HEK293 (cell line): Measurements from ENCODE around the gene SPC24.

Source experiments
- AEBP2 ChIP-seq: fragments of 450-650 bp; formaldehyde crosslinking; IDR thresholded peaks from 2 replicates; pipeline ENCODE4 v1.5.1; 2016; ENCODE audit warnings: missing biosample characterization, missing genetic modification characterization, borderline replicate concordance
- GLIS1 ChIP-seq: fragments of 450-650 bp; formaldehyde crosslinking; IDR thresholded peaks from 2 replicates; pipeline ENCODE4 v1.5.1; 2016; ENCODE audit warnings: missing biosample characterization, missing genetic modification characterization
- HOXD13 ChIP-seq: sonication (generic); formaldehyde crosslinking; IDR thresholded peaks from 2 replicates; pipeline ENCODE4 v1.8.0; 2022; ENCODE audit warnings: missing genetic modification reagents, borderline replicate concordance
- KLF1 ChIP-seq: fragments of 450-650 bp; formaldehyde crosslinking; IDR thresholded peaks from 2 replicates; pipeline ENCODE4 v1.5.1; 2016; ENCODE audit warnings: missing biosample characterization, missing genetic modification characterization
- KLF7 ChIP-seq: fragments of 450-650 bp; formaldehyde crosslinking; IDR thresholded peaks from 2 replicates; pipeline ENCODE4 v1.5.1; 2016; ENCODE audit warnings: missing biosample characterization, missing genetic modification characterization, borderline replicate concordance
- MZF1 ChIP-seq: fragments of 450-650 bp; formaldehyde crosslinking; IDR thresholded peaks from 2 replicates; pipeline ENCODE4 v1.5.1; 2017; ENCODE audit warnings: missing biosample characterization, missing genetic modification characterization, borderline replicate concordance
- OVOL3 ChIP-seq: fragments of 450-650 bp; formaldehyde crosslinking; IDR thresholded peaks from 2 replicates; pipeline ENCODE4 v1.5.1; 2016; ENCODE audit warnings: missing biosample characterization, missing genetic modification characterization
- RBAK ChIP-seq: fragments of 450-650 bp; formaldehyde crosslinking; IDR thresholded peaks from 2 replicates; pipeline ENCODE4 v1.5.1; 2016; ENCODE audit warnings: missing biosample characterization, missing genetic modification characterization
- SP3 ChIP-seq: fragments of 450-650 bp; formaldehyde crosslinking; IDR thresholded peaks from 2 replicates; pipeline ENCODE4 v1.5.1; 2016; ENCODE audit warnings: missing biosample characterization, missing genetic modification characterization
- ZBTB17 ChIP-seq: fragments of 450-650 bp; formaldehyde crosslinking; IDR thresholded peaks from 2 replicates; pipeline ENCODE4 v1.5.1; 2016; ENCODE audit warnings: missing biosample characterization, missing genetic modification characterization
- ZBTB44 ChIP-seq: fragments of 450-650 bp; IDR thresholded peaks from 2 replicates; pipeline ENCODE4 v1.5.1; 2018; ENCODE audit warnings: missing biosample characterization, mild to moderate bottlenecking, missing genetic modification characterization
- ZFP69B ChIP-seq: fragments of 450-650 bp; formaldehyde crosslinking; IDR thresholded peaks from 2 replicates; pipeline ENCODE4 v1.5.1; 2016; ENCODE audit warnings: missing biosample characterization, missing genetic modification characterization
- ZNF169 ChIP-seq: fragments of 450-650 bp; formaldehyde crosslinking; IDR thresholded peaks from 2 replicates; pipeline ENCODE4 v1.5.1; 2016; ENCODE audit warnings: missing biosample characterization, missing genetic modification characterization
- ZNF202 ChIP-seq: fragments of 450-650 bp; formaldehyde crosslinking; IDR thresholded peaks from 2 replicates; pipeline ENCODE4 v1.5.1; 2016; ENCODE audit warnings: missing biosample characterization, missing genetic modification characterization, borderline replicate concordance
- ZNF214 ChIP-seq: fragments of 450-650 bp; formaldehyde crosslinking; IDR thresholded peaks from 2 replicates; pipeline ENCODE4 v1.5.1; 2017; ENCODE audit warnings: missing biosample characterization, mild to moderate bottlenecking, missing genetic modification characterization, borderline replicate concordance
- ZNF274 ChIP-seq, 2 experiments: fragments of 200-500 bp in 1 of 2; fragments of 450-650 bp in 1 of 2; sonication (Bioruptor generic) in 1 of 2; formaldehyde crosslinking in 1 of 2; IDR thresholded peaks; 2 replicates each; pipeline versions ENCODE4 v1.5.1 to v1.6.1; 2014 to 2016; ENCODE audit warnings: borderline replicate concordance in 1 of 2, inconsistent platforms in 1 of 2, low read length in 1 of 2, missing biosample characterization in 1 of 2, missing genetic modification characterization in 1 of 2
- ZNF292 ChIP-seq: fragments of 450-650 bp; formaldehyde crosslinking; IDR thresholded peaks from 2 replicates; pipeline ENCODE4 v1.5.1; 2016; ENCODE audit warnings: low read depth, missing biosample characterization, missing genetic modification characterization, borderline replicate concordance
- ZNF324 ChIP-seq: fragments of 450-650 bp; formaldehyde crosslinking; IDR thresholded peaks from 2 replicates; pipeline ENCODE4 v1.5.1; 2016; ENCODE audit warnings: missing biosample characterization, missing genetic modification characterization
- ZNF350 ChIP-seq: fragments of 450-650 bp; formaldehyde crosslinking; IDR thresholded peaks from 2 replicates; pipeline ENCODE4 v1.5.0; 2017; ENCODE audit warnings: missing biosample characterization, mild to moderate bottlenecking, missing genetic modification characterization
- ZNF394 ChIP-seq: fragments of 450-650 bp; formaldehyde crosslinking; IDR thresholded peaks from 2 replicates; pipeline ENCODE4 v1.5.1; 2016; ENCODE audit warnings: missing biosample characterization, missing genetic modification characterization, mild to moderate bottlenecking, moderate library complexity, borderline replicate concordance
- ZNF48 ChIP-seq: fragments of 450-650 bp; formaldehyde crosslinking; IDR thresholded peaks from 2 replicates; pipeline ENCODE4 v1.5.1; 2016; ENCODE audit warnings: missing biosample characterization, missing genetic modification characterization
- ZNF549 ChIP-seq: fragments of 450-650 bp; IDR thresholded peaks from 2 replicates; pipeline ENCODE4 v1.5.1; 2018; ENCODE audit warnings: missing biosample characterization, missing genetic modification characterization, mild to moderate bottlenecking, inconsistent platforms, moderate library complexity
- ZNF558 ChIP-seq: fragments of 450-650 bp; formaldehyde crosslinking; IDR thresholded peaks from 2 replicates; pipeline ENCODE4 v1.5.1; 2016; ENCODE audit warnings: missing biosample characterization, missing genetic modification characterization
- ZNF560 ChIP-seq: fragments of 450-650 bp; formaldehyde crosslinking; IDR thresholded peaks from 2 replicates; pipeline ENCODE4 v1.5.1; 2017; ENCODE audit warnings: missing biosample characterization, missing genetic modification characterization, borderline replicate concordance
- ZNF707 ChIP-seq: fragments of 450-650 bp; formaldehyde crosslinking; IDR thresholded peaks from 2 replicates; pipeline ENCODE4 v1.5.1; 2016; ENCODE audit warnings: missing biosample characterization, missing genetic modification characterization
- ZSCAN4 ChIP-seq: fragments of 450-650 bp; formaldehyde crosslinking; IDR thresholded peaks from 2 replicates; pipeline ENCODE4 v1.5.1; 2017; ENCODE audit warnings: missing biosample characterization, missing genetic modification characterization
- TF ChIP-seq, protein P1 (sequence below): fragments of 450-650 bp; formaldehyde crosslinking; IDR thresholded peaks from 2 replicates; pipeline ENCODE4 v1.5.1; 2016; ENCODE audit warnings: missing biosample characterization, missing genetic modification characterization
- TF ChIP-seq, protein P2 (sequence below): fragments of 450-650 bp; formaldehyde crosslinking; IDR thresholded peaks from 2 replicates; pipeline ENCODE4 v1.5.1; 2016; ENCODE audit warnings: missing biosample characterization, missing genetic modification characterization, low read depth

SPC24 gene

GRCh38 chr19:11155373-11156120 is at the start of gene SPC24 (continued):
- TF ChIP-seq ZBTB17 (tag by site-specific recombination) (0 out of 2 replicates have a peak, but pooled peaks have one; percentile 22), HOXD13 (CRISPR knock-in tag) (no peak), ZNF394 (tag by site-specific recombination) (no peak; the same call in 1 of the 2 replicates), ZNF202 (no peak), GLIS1 (tag by site-specific recombination) (peak; percentile 79), ZFP69B (tag by site-specific recombination) (peak; percentile 57; the same call in 1 of the 2 replicates), KLF1 (tag by site-specific recombination) (peak; percentile 9; the same call in 1 of the 2 replicates), ZNF549 (tag by site-specific recombination) (no peak), ZNF560 (tag by site-specific recombination) (no peak), OVOL3 (peak; percentile 51; the same call in 1 of the 2 replicates), ZSCAN4 (tag by site-specific recombination) (no peak), ZNF350 (tag by site-specific recombination) (no peak), ZNF707 (tag by site-specific recombination) (no peak), ZNF324 (no peak), KLF7 (tag by site-specific recombination) (no peak), ZNF214 (tag by site-specific recombination) (no peak), AEBP2 (tag by site-specific recombination) (no peak), ZNF169 (tag by site-specific recombination) (no peak), ZNF292 (no peak), ZNF558 (no peak), ZNF274 (IDR thresholded peaks at IDR 0.05; ENCODE audit: low read length) (no peak), ZNF274 (tag by site-specific recombination; IDR thresholded peaks at IDR 0.05; ENCODE audit: borderline replicate concordance) (no peak), ZNF48 (tag by site-specific recombination) (no peak), ZBTB44 (no peak), RBAK (tag by site-specific recombination) (no peak), SP3 (tag by site-specific recombination) (peak; percentile 81), MZF1 (tag by site-specific recombination) (no peak)
- TF ChIP-seq, protein P1, sequence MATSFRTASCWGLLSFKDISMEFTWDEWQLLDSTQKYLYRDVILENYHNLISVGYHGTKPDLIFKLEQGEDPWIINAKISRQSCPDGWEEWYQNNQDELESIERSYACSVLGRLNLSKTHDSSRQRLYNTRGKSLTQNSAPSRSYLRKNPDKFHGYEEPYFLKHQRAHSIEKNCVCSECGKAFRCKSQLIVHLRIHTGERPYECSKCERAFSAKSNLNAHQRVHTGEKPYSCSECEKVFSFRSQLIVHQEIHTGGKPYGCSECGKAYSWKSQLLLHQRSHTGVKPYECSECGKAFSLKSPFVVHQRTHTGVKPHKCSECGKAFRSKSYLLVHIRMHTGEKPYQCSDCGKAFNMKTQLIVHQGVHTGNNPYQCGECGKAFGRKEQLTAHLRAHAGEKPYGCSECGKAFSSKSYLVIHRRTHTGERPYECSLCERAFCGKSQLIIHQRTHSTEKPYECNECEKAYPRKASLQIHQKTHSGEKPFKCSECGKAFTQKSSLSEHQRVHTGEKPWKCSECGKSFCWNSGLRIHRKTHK (tag by site-specific recombination) = no peak
- TF ChIP-seq, protein P2, sequence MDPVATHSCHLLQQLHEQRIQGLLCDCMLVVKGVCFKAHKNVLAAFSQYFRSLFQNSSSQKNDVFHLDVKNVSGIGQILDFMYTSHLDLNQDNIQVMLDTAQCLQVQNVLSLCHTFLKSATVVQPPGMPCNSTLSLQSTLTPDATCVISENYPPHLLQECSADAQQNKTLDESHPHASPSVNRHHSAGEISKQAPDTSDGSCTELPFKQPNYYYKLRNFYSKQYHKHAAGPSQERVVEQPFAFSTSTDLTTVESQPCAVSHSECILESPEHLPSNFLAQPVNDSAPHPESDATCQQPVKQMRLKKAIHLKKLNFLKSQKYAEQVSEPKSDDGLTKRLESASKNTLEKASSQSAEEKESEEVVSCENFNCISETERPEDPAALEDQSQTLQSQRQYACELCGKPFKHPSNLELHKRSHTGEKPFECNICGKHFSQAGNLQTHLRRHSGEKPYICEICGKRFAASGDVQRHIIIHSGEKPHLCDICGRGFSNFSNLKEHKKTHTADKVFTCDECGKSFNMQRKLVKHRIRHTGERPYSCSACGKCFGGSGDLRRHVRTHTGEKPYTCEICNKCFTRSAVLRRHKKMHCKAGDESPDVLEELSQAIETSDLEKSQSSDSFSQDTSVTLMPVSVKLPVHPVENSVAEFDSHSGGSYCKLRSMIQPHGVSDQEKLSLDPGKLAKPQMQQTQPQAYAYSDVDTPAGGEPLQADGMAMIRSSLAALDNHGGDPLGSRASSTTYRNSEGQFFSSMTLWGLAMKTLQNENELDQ (tag by site-specific recombination) = no peak
